Sigmoid colon (tissue), 7 donors: ENCODE data around the gene DNAJC18. TPM values are rescaled to one million over a fixed set of nuclear protein-coding genes. Genes with fewer than 3 reads are reported as not detected.
A peak's percentile ranks its signal among the peaks of the same experiment; 100 is the strongest.

Source experiments
- DNase-seq: peaks from one replicate; pipeline ENCODE4 v3.0.0-alpha.2; 2019
- H3K27ac ChIP-seq, 4 donors: fragments of 200-600 bp; sonication (generic); one replicate each; pipeline ENCODE4 v1.5.1; 2016 to 2019; ENCODE audit warnings: mild to moderate bottlenecking in 1 of 4
- H3K27me3 ChIP-seq, 3 donors: fragments of 200-600 bp; sonication (generic); one replicate each; pipeline ENCODE4 v1.5.1; 2019; ENCODE audit warnings: mild to moderate bottlenecking in 1 of 3
- H3K36me3 ChIP-seq, 4 donors: fragments of 200-600 bp; sonication (generic); one replicate each; pipeline ENCODE4 v1.5.1; 2016 to 2019
- H3K4me1 ChIP-seq, 4 donors: fragments of 200-600 bp; sonication (generic); one replicate each; pipeline ENCODE4 v1.5.1; 2017 to 2019
- H3K4me3 ChIP-seq, 4 donors: fragments of 200-600 bp; sonication (generic); one replicate each; pipeline ENCODE4 v1.5.1; 2017 to 2019; ENCODE audit warnings: mild to moderate bottlenecking in 2 of 4, moderate library complexity in 1 of 4
- H3K9me3 ChIP-seq, 4 donors: fragments of 200-600 bp in 3 of 4; sonication (generic) in 3 of 4; one replicate each; pipeline versions ENCODE4 v1.5.1 to v1.6.1; 2013 to 2019
- EP300 ChIP-seq, 4 donors: sonication (generic); formaldehyde crosslinking; IDR thresholded peaks; one replicate each; pipeline ENCODE4 v1.6.1; 2017; ENCODE audit warnings: antibody characterized with exemption in 4 of 4
- POLR2A ChIP-seq, 2 donors: fragments of 450-650 bp; IDR thresholded peaks; one replicate each; pipeline ENCODE4 v1.6.1; 2016; ENCODE audit warnings: antibody characterized with exemption in 2 of 2, mild to moderate bottlenecking in 2 of 2, moderate library complexity in 2 of 2
- POLR2AphosphoS5 ChIP-seq, 4 donors: sonication (generic); formaldehyde crosslinking; IDR thresholded peaks; one replicate each; pipeline ENCODE4 v1.6.1; 2017; ENCODE audit warnings: antibody characterized with exemption in 4 of 4
- WGBS, 2 donors: extraction: QIAGEN DNeasy Blood & Tissue Kit; methylation state at CpG; one replicate each; pipeline ENCODE4 v1.1.7; 2013; 5-methylcytosine and 5-hydroxymethylcytosine counted together
- intact Hi-C: fragments of 100-400 bp; cut with DNase I; formaldehyde crosslinking; loops from one replicate; pipeline ENCODE4 v1.15.1; 2023
- polyA plus RNA-seq, 3 donors: library from polyadenylated mRNA; stranded (reverse); fragments of 200-250 nt; gene quantifications; one replicate each; pipeline ENCODE4 v1.2.3, GENCODE V29; 2013
- total RNA-seq, 4 donors: library from RNA; depleted of rRNA; stranded (reverse); fragments of >200 nt; gene quantifications; one replicate each; pipeline ENCODE4 v1.1.0, GENCODE V29; 2016
- TF ChIP-seq, protein P1 (sequence below), 4 experiments: fragments of 450-650 bp in 3 of 4; fragments of 200-600 bp in 1 of 4; IDR thresholded peaks; one replicate each; pipeline ENCODE4 v1.5.1; 2016 to 2019; ENCODE audit warnings: antibody characterized with exemption in 4 of 4, mild to moderate bottlenecking in 3 of 4, moderate library complexity in 2 of 4
- donor health status: healthy with polysubstance abuse.
- donor health status: Bipolar disorder and iron deficiency.
- donor health status: healthy.

DNAJC18 gene
- total and polyA plus RNA-seq, 7 donors = 1.2 to 12.5 (median 6.8) TPM

DNA sequence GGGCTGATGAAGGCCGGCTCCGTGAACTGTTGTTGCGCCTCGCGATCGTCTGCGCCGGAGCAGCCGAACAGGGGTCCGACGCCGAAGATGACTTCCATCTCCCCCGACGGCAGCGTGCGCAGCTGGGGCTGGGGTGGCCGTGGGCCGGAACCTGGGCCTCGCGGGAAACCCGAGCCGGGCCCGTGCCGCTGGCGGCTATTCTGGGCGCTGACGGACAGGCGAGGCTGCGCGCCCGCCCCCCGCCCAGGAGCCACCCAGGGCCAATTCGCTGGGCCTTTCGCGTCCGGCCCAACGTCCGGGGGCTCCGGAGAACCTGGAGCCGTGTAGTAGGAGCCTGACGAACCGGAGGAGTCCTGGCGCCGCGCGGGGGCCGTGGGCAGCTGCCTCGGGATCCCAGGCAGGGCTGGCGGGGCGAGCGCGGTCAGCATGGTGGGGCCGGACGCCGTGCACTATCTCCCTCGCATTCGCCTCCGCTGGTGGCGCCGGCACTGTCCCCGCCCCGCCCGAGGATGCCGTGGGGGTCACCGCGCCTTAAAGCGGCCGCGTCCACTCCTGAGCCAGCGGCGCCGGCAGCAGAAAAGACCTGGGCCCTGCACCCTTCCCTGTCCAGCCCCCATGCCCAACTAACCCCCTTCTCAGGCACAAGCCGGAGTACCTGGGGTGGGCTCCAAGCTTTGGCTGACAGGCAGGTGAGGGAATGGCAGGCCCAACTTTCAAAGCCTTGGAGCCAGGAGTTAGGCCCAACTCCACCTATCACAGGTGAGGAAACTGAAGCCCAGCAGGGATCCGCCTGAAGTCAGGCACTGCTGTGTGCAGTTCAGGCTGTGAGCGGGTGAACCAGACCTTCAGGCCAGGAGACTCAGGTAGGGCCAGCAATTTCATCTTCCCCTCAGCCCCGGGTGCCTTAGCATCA, 44.4 kb downstream of the DNAJC18 start, which contains the start of gene PROB1:
Gene PROB1 (minus strand): TSS at position 451 of the 913 bp plus-strand sequence. CDS start 23 bp downstream, at position 428.
- H3K36me3 ChIP-seq = no peaks in the 10 kb centered on the region
- H3K27ac ChIP-seq = peak within 1 kb of the TSS in 2 of 4 donors; percentile 16 to 81
- H3K27me3 ChIP-seq = peaks cover 29 to 50% (median 39%) of the 10 kb centered on the region in 3 donors
- H3K4me3 ChIP-seq = peak within 1 kb of the TSS; percentile 7 to 45 (median 38)
- TF ChIP-seq, protein P1, sequence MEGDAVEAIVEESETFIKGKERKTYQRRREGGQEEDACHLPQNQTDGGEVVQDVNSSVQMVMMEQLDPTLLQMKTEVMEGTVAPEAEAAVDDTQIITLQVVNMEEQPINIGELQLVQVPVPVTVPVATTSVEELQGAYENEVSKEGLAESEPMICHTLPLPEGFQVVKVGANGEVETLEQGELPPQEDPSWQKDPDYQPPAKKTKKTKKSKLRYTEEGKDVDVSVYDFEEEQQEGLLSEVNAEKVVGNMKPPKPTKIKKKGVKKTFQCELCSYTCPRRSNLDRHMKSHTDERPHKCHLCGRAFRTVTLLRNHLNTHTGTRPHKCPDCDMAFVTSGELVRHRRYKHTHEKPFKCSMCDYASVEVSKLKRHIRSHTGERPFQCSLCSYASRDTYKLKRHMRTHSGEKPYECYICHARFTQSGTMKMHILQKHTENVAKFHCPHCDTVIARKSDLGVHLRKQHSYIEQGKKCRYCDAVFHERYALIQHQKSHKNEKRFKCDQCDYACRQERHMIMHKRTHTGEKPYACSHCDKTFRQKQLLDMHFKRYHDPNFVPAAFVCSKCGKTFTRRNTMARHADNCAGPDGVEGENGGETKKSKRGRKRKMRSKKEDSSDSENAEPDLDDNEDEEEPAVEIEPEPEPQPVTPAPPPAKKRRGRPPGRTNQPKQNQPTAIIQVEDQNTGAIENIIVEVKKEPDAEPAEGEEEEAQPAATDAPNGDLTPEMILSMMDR (IDR thresholded peaks at IDR 0.05) = no peak
- TF ChIP-seq POLR2AphosphoS5 (IDR thresholded peaks at IDR 0.05) = no peak
- 57 to 67% methylated on average over 76 of the region's 76 CpGs for WGBS, 2 donors
- DNase-seq = no peak
- no peaks in the 10 kb centered on the region for H3K9me3 ChIP-seq
- intact Hi-C loops = no loop called here
- H3K4me1 ChIP-seq = peaks cover 0 to 35% (median 32%) of the 10 kb centered on the region in 4 donors

DNA sequence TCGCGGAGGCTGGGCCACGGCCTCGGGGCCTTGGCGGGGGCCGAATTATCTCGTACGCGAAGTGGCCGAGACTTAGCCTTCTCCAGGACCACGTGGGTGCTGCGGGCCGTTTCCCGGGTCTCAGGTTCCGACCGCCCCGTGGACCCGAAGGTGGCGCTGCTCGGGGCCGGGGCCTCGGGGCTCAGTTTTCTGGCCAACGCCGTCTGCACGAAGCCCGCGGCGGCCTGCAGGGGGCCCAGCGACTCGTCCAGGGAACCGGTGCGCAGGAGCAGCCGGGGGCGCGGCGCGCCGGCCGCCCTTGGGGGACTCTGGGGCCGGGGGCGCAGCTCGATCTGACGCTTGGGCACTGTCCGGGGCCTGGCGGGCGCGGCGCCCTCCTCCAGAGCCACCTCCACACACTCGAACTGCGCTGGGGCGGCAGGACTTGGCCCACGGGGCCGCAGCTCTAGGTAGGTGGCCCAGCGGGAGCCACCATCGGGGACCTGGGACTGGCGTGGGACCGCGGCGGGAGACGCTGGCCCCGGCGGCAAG, 45.1 kb downstream of the DNAJC18 start:
- peaks cover 0 to 35% (median 32%) of the 10 kb centered on the region in 4 donors for H3K4me1 ChIP-seq
- intact Hi-C loops = no loop called here

DNA sequence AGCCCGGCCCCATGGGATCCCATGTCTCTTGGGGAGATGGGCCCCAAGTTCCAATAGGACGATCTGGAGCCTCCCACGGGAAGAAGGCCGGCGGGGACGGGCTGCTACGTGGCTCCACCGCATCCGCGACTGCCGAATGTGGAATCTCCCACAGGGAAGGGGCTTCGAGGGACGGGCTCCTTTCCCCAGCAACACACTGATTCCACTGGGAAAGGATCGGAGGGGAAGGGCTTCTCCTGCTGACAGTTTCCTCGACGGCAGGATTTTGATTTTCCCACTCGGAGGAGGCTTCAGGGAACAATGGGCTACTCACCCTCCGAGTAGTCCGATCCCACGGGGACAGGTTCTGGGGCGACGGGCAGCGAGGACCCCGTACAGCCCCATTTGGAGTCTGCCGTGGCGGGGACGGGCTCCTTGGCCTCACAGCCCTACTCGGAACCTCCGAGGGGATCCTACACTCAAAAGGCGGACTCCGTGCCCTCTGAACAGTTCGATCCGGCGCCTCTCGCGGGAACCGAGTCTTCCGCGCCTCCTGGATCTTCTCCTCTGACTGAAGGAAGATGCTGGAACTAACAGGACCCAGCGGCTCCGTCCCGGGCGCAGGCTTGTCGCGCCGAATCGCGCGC, 45.7 kb downstream of the DNAJC18 start:
- 8 to 18% methylated on average over 49 of the region's 49 CpGs for WGBS, 2 donors
- Histone ChIP-seq H3K9me3 (no peaks in the 10 kb centered on the region), H3K27ac (peak overlapping the region in 1 of 4 donors; percentile 81), H3K36me3 (no peaks in the 10 kb centered on the region), H3K4me3 (peak overlapping the region in 3 of 4 donors; percentile 38 to 45 (median 39)), H3K27me3 (peaks cover 29 to 50% (median 39%) of the 10 kb centered on the region in 3 donors), H3K4me1 (peaks cover 0 to 35% (median 32%) of the 10 kb centered on the region in 4 donors)
- intact Hi-C loops = no loop called here
- TF ChIP-seq EP300 (IDR thresholded peaks at IDR 0.05) (no peak), POLR2AphosphoS5 (IDR thresholded peaks at IDR 0.05) (no peak), POLR2A (IDR thresholded peaks at IDR 0.05) (no peak)
- TF ChIP-seq, protein P1 (IDR thresholded peaks at IDR 0.05) = no peak
- DNase-seq = no peak

More for the DNA sequence above, 45.1 kb downstream of the DNAJC18 start:
- Histone ChIP-seq H3K27me3 (peaks cover 29 to 50% (median 39%) of the 10 kb centered on the region in 3 donors), H3K4me3 (peak overlapping the region; percentile 7 to 45 (median 38)), H3K36me3 (no peaks in the 10 kb centered on the region), H3K27ac (peak overlapping the region in 2 of 4 donors; percentile 16 to 81), H3K9me3 (no peaks in the 10 kb centered on the region)
- TF ChIP-seq, protein P1 (IDR thresholded peaks at IDR 0.05) = peak in 2 of 4 experiments; percentile 7 to 37
- TF ChIP-seq POLR2A (IDR thresholded peaks at IDR 0.05) (no peak), EP300 (IDR thresholded peaks at IDR 0.05) (no peak), POLR2AphosphoS5 (IDR thresholded peaks at IDR 0.05) (no peak)
- 6 to 24% methylated on average over 62 of the region's 62 CpGs for WGBS, 2 donors
- DNase-seq = no peak

DNA sequence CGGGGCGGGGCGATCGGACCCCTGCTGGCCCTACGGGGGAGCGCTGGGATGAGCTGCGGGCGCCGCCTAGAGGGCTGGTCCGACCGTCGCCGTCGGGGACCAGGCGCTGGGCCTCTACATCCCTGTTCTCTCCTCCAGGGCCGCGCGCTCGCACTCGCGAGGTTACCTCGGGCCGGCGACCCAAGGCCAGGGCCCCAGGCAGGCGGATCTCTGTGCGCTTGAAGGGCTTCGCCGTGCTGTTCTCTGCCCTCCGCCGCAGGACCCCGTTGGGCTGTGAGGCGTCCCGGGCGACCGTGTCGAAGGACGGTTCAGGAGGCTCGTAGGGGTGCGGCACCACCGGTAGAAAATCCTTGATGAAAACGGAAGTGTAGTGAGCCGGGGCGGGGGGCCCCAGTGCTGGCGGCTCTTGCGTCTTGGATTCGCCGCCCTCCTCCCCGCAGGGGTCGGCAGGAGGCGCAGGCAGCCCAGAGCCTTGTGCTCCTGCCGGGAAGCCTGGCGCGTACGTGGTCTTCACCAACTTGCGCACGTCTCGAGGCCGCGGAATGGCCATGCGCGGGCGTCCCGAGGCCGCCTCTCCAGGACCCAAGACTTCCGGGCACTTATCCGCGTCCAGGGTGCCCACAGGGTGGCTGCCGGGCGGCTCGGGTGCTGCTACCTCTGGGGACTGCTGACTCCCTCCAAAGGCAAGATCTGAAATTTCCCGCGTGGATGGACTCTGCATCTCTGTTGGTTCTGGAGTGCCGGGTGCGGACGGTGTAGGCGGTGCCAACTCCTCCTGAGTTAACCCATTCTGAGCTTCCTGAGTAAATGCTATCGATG, 46.4 kb downstream of the DNAJC18 start:
- Histone ChIP-seq H3K9me3 (no peaks in the 10 kb centered on the region), H3K36me3 (no peaks in the 10 kb centered on the region), H3K4me1 (peaks cover 0 to 35% (median 32%) of the 10 kb centered on the region in 4 donors), H3K27ac (no peak overlapping the region), H3K4me3 (peak overlapping the region; percentile 7 to 45 (median 38)), H3K27me3 (peaks cover 29 to 50% (median 39%) of the 10 kb centered on the region in 3 donors)
- 1 to 2% methylated on average over 77 of the region's 77 CpGs for WGBS, 2 donors
- TF ChIP-seq, protein P1 (IDR thresholded peaks at IDR 0.05) = peak in 2 of 4 experiments; percentile 32 to 44
- no peak for TF ChIP-seq POLR2AphosphoS5 (IDR thresholded peaks at IDR 0.05)
- DNase-seq = no peak
- intact Hi-C loops = no loop called here
